Forelimb muscle (tissue), 1 donor: ENCODE measurements around the gene BIN2. TPM values are rescaled to one million over a fixed set of nuclear protein-coding genes. Genes with fewer than 3 reads are reported as not detected.
"Not testable (repeated sequence)": the region's sequence is repeated elsewhere in the genome, so short reads cannot be mapped to it uniquely, and the experiment has no call there.

ENCODE experiments used
- DNase-seq: peaks from one replicate; pipeline ENCODE4 v3.0.0-alpha.2; 2013; ENCODE audit warnings: low read depth
- polyA plus RNA-seq: library from polyadenylated mRNA; unstranded; fragments of 120-200 nt; gene quantifications from one replicate; pipeline ENCODE4 v1.2.1, GENCODE V29; 2013; ENCODE audit not compliant: insufficient read length

Gene BIN2
- polyA plus RNA-seq, 1 donor = 2.2 TPM

- no peak for DNase-seq
Observed at GRCh38 chr12:51311389-51311788, 12.6 kb downstream of the BIN2 start.

- no peak for DNase-seq
Observed at GRCh38 chr12:51307655-51308593, 16.1 kb downstream of the BIN2 start.

GRCh38 chr12:51306507-51306906 is 17.5 kb downstream of the BIN2 start:
- DNase-seq = no peak

- DNase-seq = not testable (repeated sequence)
Observed at GRCh38 chr12:51300768-51301167, 23.2 kb downstream of the BIN2 start.

- no peak for DNase-seq
Observed at GRCh38 chr12:51295651-51296050, 28.3 kb downstream of the BIN2 start.

GRCh38 chr12:51294097-51294496 is 29.9 kb downstream of the BIN2 start:
- not testable (repeated sequence) for DNase-seq

GRCh38 chr12:51293696-51294095 is 30.3 kb downstream of the BIN2 start:
- no peak for DNase-seq

GRCh38 chr12:51291603-51292513 is 32.1 kb downstream of the BIN2 start:
- not testable (repeated sequence) for DNase-seq

GRCh38 chr12:51285843-51286242 is 38.1 kb downstream of the BIN2 start:
- DNase-seq = no peak

- no peak for DNase-seq
Observed at GRCh38 chr12:51281202-51281924, 42.6 kb downstream of the BIN2 start.

- no peak for DNase-seq
Observed at GRCh38 chr12:51275088-51275487, 48.9 kb downstream of the BIN2 start.

GRCh38 chr12:51272810-51273209 is 51.2 kb downstream of the BIN2 start:
- not testable (repeated sequence) for DNase-seq

GRCh38 chr12:51270951-51271518 is 52.9 kb downstream of the BIN2 start:
- no peak for DNase-seq

GRCh38 chr12:51270067-51270950 is 53.7 kb downstream of the BIN2 start, which contains the start of gene SMAGP:
Gene SMAGP, minus strand, starts transcription at chr12:51270415. Its CDS starts 1,137 bp downstream, at chr12:51269278.
- no peak for DNase-seq

GRCh38 chr12:51269174-51270066 is 54.6 kb downstream of the BIN2 start:
- DNase-seq = no peak

GRCh38 chr12:51265024-51265423 is 59.0 kb downstream of the BIN2 start:
- no peak for DNase-seq

- DNase-seq = no peak
Observed at GRCh38 chr12:51264297-51264696, 59.7 kb downstream of the BIN2 start.

- DNase-seq = no peak
Observed at GRCh38 chr12:51263341-51263740, 60.6 kb downstream of the BIN2 start.

- no peak for DNase-seq
Observed at GRCh38 chr12:51262758-51263177, 61.2 kb downstream of the BIN2 start.
